OCI-M2 (cell line): Measurements from ENCODE around the gene GATA6.
A peak's percentile ranks its signal among the peaks of the same experiment; 100 is the strongest.

Experiments
- DNase-seq: peaks from one replicate; lab custom pipeline; 2025; ENCODE audit not compliant: unreplicated experiment; lab: John Stamatoyannopoulos, UW

GATA6 gene

GRCh38 chr18:22166069-22166950 lies 3.1 kb upstream of the GATA6 start:
- no peak for DNase-seq

GRCh38 chr18:22167091-22167470 lies 2.3 kb upstream of the GATA6 start:
- DNase-seq = no peak

GRCh38 chr18:22167471-22168241 lies 1.7 kb upstream of the GATA6 start:
- DNase-seq = no peak

GRCh38 chr18:22168360-22168921 lies 948 bp upstream of the GATA6 start:
- peak; percentile 17 for DNase-seq

- no peak for DNase-seq
Measured at GRCh38 chr18:22169889-22170420, 566 bp downstream of the GATA6 start.

GRCh38 chr18:22170421-22171257 lies 1.2 kb downstream of the GATA6 start:
- DNase-seq = no peak

- no peak for DNase-seq
Measured at GRCh38 chr18:22171258-22172119, 2.1 kb downstream of the GATA6 start.

- DNase-seq = no peak
Measured at GRCh38 chr18:22172120-22172582, 2.8 kb downstream of the GATA6 start.

GRCh38 chr18:22172594-22173049 lies 3.2 kb downstream of the GATA6 start:
- DNase-seq = no peak

GRCh38 chr18:22173221-22173927 lies 4.0 kb downstream of the GATA6 start:
- no peak for DNase-seq

GRCh38 chr18:22173928-22174301 lies 4.5 kb downstream of the GATA6 start:
- no peak for DNase-seq

- DNase-seq = no peak
Measured at GRCh38 chr18:22174341-22175145, 5.2 kb downstream of the GATA6 start.

GRCh38 chr18:22175346-22175745 lies 6.0 kb downstream of the GATA6 start:
- DNase-seq = no peak

- DNase-seq = no peak
Measured at GRCh38 chr18:22176420-22177326, 7.3 kb downstream of the GATA6 start.

- DNase-seq = no peak
Measured at GRCh38 chr18:22177327-22177871, 8.0 kb downstream of the GATA6 start.

GRCh38 chr18:22179174-22179573 lies 9.8 kb downstream of the GATA6 start:
- DNase-seq = no peak

- DNase-seq = no peak
Measured at GRCh38 chr18:22179631-22180030, 10.2 kb downstream of the GATA6 start.
